HG03442 (cell line): ENCODE measurements around the gene AFTPH.

ENCODE experiments used
- ATAC-seq: cut with Tn5 transposase; IDR thresholded peaks from one replicate; pipeline ENCODE4 v1.9.1; 2021; ENCODE audit warnings: mild to moderate bottlenecking, moderate library complexity; ENCODE audit not compliant: unreplicated experiment

AFTPH gene

DNA sequence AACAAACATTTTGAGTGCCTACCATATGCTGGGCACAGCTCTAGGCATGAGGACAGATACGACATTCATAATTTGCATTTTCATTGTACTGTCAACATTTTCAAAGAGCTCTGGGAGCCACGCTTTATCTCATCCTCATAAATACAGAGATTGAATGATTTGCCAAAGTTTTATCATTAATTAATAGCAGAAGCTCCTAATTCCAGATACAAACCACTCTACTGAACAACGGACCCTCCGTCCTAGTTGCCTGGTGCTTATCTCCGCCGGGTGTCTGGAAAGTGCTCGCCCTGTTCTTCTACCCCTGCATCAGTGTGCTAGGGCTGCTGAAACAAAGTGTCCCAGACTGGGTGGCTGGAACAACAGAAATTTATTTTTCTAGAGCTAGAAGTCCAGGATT is 105.7 kb downstream of the AFTPH start:
- ATAC-seq: no peak

DNA sequence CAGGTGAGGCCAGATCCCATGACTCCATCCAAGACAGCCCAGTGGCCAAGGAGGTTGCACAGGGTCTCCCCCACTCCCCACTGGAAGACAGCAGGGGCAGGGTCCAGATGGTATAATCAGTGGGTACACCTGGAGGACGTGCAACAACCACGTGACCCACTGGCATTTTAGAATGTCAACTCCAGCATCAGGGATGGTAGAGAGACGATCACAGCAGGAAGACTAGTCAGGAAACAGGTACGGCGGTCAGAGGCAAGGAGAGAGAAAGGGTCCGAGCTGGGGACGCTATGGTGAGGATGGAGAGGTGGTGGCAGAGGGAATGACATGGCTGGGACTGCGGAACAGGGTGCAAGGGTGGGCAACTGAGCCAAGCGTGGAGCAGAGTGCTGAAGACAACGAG is 106.6 kb downstream of the AFTPH start:
- ATAC-seq: no peak

DNA sequence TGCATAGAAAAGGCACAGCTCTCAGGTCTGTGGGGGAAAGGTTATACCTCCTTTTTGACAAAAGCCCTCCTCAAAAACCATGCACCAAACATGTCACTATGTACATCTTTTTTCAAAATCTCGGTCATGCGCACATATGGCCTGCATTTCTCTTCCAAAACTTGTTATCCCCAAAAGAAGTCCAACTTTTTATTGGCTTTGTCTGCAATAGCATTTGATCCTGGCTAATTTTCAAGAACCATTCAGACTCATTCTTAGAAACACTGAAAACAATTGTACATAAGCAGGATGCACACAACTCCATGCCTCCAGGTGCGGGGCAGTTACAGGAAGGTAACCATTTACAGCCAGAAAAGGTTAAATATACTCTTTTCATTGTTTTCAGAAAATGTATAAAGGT is 107.6 kb downstream of the AFTPH start:
- ATAC-seq: no peak

DNA sequence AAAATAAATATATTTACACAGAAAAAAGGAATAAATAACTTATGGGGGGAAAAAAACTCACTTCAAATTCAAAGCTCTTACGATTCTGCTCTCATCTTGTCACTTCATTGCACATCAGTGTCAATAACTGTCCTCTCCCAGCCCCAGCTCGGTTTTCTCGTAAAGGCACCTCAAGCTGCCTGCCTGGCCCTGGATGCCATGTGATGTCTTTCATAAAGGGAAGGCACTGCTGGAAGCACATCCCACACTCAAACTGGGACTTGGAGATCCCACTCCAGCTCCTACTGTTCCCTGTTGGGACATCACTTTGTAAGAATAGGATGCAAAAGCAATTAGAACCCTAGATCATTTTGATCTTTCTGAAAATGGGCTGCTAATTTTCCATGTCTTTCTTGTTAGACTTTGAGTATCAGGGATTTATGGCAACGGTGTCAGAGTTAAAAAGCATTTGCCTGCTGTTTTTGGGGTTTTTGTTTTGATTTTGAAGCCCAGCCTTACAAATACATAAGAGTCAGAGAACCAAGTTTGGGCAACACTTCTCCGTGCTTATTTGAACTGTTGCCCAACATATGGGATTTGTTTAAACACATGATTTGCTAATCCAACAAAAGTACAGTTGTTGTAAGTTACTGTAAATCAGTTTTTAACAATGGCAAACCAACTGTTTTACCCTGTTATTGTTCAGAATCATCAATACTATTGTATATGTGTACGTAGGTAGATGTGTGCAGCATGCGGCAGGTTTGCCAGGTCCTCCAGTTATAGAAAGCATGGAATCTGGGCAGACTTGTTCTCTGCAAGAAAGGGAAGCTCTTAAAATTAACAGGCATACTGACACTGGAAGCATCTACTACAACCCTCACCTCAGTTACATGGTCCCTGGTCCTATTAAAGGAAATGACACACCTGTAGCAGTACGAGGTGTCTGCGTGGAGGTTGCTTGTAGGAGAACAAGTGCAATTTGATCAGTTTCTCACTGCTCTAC is 109.0 kb downstream of the AFTPH start:
- no peak for ATAC-seq

DNA sequence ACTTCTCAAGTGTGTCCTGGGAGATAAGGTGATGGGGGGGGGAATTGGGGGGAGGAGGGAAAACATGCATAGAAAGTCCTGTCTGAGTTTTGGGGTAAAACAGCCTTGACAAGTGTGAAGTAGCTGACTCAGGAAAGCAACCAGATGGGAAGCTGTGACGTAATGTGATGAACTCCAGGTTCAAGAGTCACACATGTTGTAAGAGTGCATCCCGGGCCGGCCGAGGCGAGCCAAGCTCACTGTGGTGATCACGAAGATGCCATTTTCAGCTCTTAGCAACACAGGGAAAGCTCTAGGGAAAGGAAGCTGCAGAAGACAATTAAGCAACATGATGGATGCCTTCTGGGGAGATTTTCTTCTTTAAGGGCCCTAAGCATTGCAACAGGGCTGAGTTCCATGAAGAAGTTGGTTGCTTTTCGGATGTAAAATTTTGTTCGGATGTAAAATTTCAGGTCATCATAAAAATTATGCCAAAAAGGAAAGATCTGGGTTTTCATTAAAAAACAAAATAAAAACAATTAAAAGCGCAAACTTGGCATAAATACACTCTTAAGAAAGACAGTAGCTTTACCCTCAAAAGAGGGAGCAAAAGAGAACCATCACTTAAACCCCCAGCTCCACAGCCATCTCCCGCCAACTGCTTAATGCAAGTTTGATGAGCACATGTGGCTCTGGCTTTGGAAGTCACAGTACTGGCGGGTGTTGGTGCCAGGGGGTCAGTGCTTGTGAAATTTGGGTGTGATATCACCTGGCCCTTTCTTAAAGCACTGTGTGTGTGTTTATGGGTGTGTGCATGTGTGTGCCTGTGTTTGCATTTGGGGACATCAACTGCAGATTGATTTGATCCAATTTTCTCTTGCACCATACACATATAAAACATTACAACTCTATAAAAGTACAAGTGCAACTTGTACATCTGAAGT is 110.5 kb downstream of the AFTPH start:
- ATAC-seq: no peak

DNA sequence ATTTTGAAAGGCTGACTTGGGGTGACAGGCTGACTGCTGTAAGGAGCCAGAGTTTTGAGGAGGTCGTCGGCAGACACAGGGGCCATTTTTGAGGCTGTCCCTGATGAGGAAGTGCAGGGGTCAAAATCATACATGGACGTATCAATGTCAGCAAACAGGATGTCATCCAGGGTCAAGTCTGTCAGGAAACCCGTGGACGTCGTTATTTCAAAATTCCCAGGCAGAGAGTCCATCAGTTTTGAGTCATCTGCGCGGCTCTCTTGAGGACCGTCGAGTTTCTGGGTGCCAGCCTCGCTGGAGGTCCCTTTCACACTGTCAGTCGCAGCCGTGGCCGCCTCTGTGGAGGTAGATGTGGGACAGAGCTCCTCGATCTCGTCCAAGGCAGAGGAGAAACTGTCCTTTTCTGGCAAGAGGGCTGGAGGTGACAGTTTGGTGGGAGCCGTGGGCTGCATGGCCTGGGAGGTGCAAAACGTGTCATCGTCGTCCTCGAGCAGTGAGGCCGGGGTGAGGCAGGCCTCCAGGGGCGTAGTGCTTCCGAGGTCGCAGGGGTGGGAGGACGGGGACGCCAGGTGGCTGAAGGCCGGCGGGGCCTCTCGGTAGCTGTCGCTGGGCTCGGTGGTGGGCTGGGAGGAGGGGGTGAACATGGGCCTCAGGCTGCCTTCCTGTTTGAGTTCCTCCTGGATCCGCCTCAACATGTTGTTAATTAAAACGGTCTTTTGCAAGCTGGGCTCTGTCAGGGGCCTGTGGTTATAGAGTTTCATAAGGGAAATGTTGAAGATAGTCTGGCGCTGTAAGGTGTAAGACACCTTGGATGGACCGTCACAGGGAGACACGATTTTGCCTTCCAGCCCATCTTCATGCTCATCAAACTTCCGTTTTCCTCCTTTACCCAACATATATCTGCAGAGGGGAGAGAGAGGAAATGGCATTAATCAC is 112.1 kb downstream of the AFTPH start:
- peak; percentile 67 for ATAC-seq

DNA sequence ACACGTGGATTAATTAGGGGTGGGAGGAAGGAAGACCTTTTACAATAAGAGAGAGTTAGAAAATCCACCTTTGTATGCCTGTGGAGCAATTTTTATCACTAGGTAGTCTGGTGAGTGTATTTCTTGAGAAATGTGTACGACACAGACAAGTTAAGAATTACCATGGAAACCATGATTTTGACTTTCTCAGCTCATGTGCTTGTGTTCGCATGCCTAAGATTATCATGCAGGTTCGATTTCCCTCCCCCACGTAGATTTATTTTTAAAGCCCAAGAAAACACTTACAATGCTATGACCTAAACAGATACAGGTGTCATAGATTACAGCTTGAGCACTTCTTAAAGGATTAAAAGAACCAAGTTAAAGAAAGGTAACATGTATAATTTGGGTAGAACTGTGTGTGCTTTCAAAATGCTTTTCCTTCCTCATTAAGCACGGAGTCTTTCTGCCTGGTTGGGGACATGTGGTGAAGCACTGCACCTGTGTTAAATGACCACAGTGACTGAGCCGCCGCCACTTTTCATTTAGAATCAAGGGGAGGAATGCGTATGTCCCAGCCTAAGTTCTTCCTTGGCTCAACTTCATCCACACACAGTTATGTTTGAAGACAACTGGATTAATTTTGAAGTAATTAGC is 113.0 kb downstream of the AFTPH start:
- ATAC-seq: peak; percentile 38

DNA sequence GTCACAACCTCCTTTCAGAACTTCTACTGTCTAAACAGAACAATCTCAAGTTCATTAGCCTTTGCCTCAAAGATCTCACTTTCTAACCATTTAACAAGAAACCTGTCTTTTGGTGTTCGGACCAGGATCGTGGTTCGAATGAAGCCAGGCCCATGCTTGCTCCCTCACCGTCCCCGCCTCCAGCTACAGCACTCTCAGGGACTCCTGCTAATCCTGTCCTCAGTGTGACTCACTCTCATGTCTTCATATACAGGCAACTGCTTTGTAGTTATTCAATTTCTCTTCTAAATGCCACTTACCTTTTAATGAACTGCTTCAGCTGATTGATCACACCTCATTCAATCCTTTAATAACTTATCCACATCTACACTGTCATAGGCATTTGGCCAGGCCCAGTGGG is 113.8 kb downstream of the AFTPH start:
- no peak for ATAC-seq

DNA sequence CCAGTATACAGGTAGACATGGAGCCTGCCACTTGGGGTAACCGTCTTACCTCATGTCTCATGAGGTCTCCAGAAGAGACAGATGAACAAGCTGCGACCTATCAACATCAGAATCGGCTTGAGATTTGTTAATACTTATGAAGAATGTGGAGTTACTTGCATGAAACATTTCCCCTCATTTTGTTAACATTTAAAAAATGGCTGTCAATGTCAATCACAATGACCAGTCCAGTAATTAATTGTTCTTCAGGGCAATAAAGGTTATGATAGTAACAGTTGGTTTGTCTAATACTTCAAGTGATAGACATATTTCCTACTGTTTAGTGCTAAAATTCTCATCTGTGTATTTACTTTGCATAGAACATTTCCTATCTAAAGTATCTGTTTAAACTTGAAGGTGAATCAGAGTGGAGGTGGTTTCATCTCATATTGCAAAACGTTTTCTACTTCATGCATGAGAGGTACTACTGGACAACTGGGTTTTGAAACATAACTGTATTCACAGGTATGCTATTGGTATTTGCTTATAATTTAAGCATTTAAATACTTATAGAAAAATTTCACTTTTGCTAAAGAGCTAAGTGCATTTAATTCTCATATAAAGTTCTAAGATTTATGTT is 114.5 kb downstream of the AFTPH start:
- ATAC-seq: no peak

DNA sequence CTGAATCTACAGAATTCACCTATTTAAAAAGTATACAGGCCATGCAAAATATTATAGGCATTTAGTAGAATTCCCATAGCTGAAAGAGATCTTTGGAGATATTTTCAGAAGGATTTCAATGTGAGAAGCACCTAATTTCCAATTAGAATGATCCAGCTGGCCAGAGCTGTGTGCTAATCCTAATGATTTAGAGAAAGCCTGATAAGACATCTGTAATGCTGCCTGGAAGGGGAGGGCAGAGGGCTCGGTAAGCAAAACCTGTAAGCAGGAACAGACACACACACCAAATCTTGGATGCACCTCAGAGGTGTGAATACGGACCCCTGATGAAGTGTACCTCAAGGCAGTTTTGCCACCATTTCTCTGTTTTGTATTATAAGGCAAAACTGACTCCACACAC is 115.6 kb downstream of the AFTPH start:
- no peak for ATAC-seq

DNA sequence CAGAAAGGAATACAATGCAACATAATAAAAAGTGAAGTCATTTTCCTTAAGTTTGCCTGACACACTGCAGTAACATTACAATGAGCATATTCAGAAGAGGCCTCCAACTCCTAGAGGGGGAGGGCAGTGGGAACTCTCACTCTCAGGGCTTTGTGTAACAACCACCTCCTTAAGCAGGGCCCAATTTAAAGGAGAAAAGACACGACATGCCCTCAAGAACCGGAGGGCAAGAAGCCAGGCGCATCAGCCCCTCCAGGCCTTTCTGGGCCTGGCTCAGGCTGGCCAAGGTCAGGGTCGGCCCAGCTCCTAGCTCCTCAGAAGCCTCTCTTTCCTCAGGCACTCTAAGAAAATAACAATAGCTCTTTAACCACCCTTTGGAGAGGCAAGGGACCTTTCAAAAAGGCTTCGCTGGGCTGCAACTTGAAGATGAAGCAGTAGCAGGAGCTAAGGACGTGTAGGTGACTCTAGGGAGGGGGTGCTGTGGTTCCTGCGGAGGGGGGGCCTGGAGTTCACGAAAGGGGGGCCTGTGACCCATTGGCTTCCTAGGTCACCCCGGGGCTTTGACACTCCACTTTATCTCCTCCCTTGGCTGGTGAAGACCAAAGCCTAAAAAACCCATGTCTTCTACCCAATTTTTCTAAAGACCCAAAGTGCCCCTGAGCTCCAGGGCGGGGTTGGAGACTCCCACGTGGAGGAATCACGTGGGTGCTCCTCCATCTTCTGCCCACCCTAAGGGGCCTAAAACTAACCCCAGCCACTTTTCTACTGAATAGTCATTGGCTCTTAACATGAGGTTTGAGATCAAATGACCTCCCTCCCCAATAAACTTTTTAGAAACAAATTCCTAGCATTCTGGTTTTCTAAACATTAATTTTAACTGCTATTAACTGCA is 116.3 kb downstream of the AFTPH start:
- ATAC-seq: no peak

DNA sequence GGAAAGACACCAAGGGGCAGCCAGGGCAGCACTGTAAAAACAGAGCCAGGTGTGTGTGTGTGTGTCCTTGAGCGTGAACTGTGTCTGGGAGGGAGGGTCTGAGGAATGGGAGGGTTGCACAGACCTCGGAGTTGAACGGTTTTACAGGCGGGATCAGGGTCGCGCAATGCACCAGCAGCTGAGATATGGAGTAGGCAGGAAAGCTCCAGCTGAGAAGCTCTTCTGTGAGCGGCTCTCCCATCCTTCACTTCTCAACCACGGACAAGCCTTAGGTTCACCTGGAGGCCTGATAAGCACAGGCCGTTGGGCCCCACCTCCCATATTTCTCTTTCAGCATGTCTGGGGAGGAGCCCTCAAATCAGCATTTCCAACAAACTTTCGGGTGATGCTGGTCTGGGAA is 117.5 kb downstream of the AFTPH start:
- no peak for ATAC-seq
